SKM-1 treated with dmso at 0.1 percent for 144 hours (cell line): ENCODE data around the gene GALNT10.

Experiments used
- DNase-seq: peaks from one replicate; lab custom pipeline; 2025; ENCODE audit not compliant: unreplicated experiment; lab: John Stamatoyannopoulos, UW

Gene GALNT10

DNA sequence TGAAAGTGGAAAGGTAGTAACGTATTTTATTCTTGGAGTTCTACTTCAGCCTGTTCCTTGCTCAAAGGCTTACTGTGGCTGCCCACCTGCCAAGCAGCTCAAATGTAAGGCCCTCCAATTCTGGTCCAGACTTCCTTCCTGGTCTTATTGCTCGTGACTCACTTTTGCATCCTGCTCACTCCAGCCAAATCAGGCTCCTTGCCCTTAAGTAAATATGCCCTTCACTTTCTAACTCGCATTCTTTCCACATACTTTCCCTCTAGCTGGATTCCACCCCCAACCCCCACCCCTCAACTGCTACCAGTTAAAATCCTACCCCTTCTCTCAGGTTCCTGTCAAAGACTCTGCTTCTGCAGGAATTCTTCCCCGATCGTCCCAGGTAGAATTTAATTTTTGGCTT is 96.6 kb downstream of the GALNT10 start:
- DNase-seq = no peak

DNA sequence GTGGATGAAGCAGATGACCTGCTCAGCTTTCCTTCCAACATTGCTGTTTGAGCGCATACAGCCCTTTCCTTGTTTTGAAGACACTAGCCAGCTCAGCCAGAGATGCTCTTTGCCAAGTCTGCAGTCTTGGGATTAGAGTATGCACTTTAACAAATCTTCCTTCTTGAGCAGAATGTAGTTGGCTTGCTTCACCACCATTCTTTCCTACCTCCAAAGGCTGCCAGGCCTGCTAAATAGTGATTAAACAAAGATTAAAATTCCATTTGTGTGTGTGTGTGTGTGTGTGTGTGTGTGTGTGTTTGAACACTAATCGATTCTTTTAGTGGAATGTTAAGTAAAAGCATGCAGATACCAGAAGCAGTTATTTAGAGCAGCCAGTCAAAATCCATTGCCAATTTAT is 97.6 kb downstream of the GALNT10 start:
- DNase-seq = no peak

- DNase-seq = no peak
These were observed 101.4 kb downstream of the GALNT10 start for GRCh38 chr5:154291917-154292316.

GRCh38 chr5:154293219-154293618 is 102.7 kb downstream of the GALNT10 start:
- DNase-seq = no peak

GRCh38 chr5:154295551-154295950 is 105.0 kb downstream of the GALNT10 start:
- DNase-seq = no peak

- DNase-seq = no peak
These were observed 106.1 kb downstream of the GALNT10 start for GRCh38 chr5:154296525-154297159.

DNA sequence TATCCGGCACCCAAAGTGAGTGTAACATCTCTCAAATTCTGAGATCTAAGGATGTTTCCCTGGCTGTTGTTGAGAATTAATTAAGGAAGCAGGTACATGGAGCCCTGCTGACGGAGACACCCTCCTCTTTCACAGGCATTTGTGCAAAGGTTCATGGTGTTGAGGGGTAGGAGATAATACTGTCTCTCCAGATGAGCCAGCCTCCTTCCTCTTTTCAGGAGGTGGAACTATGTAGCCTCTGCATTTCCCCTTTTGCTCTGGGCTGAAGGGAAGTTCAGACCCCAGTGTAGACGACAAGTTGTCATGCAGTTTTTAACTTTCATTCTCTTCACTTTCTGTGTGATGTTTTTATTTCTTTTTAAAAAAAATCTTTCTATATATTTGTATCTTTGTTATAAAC is 107.5 kb downstream of the GALNT10 start:
- peak; percentile 88 for DNase-seq

- no peak for DNase-seq
These were observed 109.8 kb downstream of the GALNT10 start for GRCh38 chr5:154300207-154300883.

DNA sequence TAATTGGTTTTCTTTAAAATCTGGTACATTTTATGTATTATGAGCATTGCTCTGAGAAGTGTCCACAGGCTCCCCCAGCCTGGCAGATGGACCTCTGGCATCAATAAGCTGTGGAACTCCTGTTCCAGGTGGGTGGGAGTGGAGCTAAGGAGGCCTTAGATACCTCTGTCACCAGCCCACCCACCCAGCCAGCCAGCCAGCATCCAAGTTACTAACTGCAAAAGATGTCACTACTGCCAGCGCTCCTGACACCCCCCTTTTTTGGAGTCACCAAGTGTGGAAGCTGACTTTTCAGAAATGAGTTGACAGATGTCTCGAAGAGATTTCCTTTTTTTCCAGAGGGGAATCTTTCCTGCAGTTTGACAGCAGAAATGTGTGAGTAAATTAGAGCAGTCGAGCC is 111.2 kb downstream of the GALNT10 start:
- no peak for DNase-seq

DNA sequence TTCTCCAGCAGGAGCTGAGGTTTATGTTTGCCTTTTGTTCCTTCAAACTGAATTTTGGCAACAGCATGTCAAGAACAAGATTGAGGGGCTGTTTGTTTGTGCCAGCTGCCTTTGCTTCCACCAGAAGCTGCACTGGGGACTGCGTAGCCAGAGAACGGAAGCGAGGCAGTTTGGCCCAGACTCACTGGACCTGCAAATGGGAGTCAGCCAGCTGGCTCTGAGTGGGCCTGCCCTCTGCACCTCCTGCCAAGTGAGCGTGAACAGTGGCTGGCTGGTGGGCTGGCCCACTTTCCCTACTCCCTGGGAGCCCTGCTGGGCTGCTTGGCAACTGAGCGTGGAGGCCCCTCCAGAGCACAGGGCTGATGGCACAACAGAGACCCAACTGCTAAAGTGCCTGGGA is 111.6 kb downstream of the GALNT10 start:
- DNase-seq = no peak

DNA sequence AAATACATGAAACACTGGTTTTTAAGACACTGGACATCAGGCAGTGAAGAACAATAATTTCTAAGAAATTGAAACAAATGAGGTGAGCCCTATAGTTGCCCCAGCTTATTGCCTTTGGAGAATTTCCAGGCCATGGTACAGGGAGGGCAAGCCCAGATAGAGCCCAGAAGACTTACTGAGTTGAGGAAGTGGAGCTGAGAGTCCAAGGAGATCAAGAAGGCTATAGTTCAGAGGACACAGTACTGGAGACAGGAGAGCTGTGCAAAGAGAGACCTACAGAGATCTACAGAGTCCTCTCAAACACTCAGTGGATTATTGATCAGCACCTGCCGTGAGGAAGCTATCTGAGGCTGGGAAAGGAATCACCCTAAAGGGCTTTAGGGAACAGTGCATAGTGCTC is 112.6 kb downstream of the GALNT10 start:
- no peak for DNase-seq

GRCh38 chr5:154308443-154309370 is 118.2 kb downstream of the GALNT10 start:
- no peak for DNase-seq

DNA sequence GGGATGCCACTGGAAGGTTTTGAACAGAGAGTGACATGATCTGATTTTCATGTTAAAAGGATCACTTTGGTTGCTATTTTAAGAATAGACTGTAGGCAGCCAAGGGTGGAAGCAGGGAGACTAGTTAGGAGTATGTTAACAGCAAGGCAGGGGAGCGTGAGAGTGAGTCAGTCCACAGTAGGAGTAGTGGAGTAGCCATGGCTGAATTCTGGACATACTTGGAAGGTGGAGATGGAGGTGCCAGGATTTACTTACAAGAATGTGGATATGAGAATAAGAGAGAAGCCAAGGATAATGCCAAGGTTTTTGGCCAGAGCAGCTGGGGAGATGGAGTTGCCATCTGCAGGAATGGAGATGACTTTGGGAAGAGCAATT is 118.8 kb downstream of the GALNT10 start:
- no peak for DNase-seq

DNA sequence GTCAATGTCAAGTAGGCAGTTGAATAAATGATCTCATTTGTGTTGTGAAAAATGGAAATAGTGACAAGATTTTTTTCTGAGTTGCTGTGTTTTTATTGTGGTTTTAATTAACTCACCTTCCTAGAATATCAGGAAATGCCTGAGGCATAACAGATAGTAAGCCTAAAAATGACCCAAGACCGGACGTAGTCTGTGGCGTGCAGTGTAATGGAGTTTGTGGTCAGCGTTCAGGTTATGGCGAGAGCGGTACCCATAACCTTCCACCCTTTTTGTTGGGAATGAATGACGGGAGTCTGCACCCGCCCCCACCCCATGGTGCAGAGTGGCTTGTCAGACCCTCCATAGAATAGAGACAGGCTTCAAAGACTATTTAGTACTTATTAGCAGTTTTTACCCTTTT is 119.3 kb downstream of the GALNT10 start:
- no peak for DNase-seq

GRCh38 chr5:154311362-154311761 is 120.8 kb downstream of the GALNT10 start:
- DNase-seq = peak; percentile 53

GRCh38 chr5:154312000-154312399 is 121.5 kb downstream of the GALNT10 start:
- DNase-seq = no peak

DNA sequence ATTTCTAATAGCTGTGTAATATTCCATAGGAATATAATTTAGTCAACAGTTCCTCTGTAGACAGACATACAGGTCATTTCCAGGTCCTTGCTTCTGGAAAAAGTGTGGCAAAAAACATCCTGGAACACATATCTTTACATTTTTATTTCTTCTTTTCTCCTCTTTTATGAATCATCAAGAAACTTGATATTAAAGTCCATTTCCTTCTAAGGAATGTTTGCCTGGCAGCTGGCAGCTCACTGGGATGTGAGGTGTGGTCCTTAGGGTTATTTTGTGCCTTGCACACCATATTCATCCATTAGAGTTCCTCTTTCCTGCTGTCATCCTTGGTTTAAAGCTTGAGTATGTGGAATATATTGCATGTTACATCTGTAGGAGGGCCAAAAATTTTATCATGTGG is 122.0 kb downstream of the GALNT10 start:
- DNase-seq = no peak

DNA sequence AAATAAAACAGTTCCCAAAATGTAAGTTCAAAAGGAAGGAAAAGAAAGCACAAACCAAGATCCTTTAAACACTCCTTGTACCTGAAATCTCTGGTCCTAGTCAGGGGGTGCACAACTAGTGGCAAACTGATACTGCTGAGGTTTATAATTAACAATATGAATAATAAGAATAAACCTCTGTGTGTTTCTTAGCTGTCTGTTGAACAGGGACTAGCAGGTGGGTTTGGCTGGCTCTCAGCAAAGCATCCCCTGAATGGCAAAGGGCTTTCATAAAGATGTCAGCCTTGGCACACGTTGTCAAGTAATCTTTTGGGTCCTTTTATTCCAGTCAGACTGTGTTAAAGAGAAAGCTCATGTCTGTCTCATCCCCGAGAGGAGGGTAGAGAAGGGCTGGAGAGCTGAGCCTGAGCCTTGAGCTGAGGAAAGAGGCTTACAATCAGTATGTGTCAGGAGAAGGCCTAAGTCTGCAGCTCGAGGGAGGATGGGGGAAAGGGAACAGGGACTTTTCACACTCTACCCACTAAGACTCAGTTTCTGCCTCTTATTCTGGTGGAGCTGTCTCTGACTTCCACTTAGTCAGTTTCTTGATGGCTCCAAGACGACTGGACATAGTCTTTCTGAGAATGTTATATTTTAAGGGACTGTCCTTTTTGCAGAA is 123.0 kb downstream of the GALNT10 start:
- no peak for DNase-seq

DNA sequence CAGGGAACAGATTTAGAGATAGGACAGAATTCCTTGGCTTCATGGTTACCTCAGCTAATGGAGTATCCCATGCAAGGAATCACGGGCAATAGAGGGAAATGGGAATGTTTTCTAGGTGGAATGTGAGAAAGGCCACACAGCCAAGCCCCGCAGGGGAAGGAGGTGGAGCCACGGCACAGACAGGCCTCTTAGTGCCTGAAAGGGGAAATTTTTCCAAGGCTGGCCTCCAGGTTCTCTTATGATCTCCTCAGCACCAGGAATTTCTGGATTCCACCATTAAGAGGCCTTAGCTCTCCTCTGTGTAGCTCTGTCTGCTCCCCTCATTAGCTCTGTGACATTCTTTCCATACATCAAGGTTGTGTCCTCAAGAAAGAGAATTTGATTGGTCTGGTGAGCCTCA is 124.7 kb downstream of the GALNT10 start:
- no peak for DNase-seq

GRCh38 chr5:154315756-154316155 is 125.2 kb downstream of the GALNT10 start:
- DNase-seq = no peak

- no peak for DNase-seq
These were observed 125.8 kb downstream of the GALNT10 start for GRCh38 chr5:154316223-154316935.
